Measurements from ENCODE around the gene ST3GAL6. TPM values are rescaled to one million over a fixed set of nuclear protein-coding genes. Genes with fewer than 3 reads are reported as not detected.

The ST3GAL6 gene
- total and polyA plus RNA-seq, 10 of the 15 experiments (the other 5 are each of a cell fraction or from before 2014, with no cell fraction given): 19.5 to 41.2 (median 37.4) TPM

DNA sequence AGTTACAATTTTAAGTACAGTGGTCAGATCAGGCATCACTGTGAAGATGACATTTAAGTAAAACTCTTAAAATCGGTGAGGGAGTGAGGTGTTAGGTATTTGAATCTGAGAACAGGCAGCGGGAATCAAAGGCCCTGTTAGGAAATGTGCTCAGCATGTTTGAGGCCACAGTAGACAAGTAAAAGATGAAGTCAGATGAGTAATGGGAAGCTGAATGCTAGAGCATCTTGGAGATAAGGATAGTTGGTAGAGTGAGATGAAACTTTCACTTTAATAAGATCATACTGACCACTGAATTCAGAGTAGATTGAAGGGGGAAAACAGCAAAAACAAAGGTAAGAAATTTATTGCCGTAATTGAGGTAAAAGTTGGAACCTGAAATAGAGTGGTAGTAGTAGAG is 76.7 kb downstream of the ST3GAL6 start:
- WGBS (ENCODE audit: insufficient coverage, insufficient replicate concordance, low lambda C conversion rate, missing lambda C conversion rate): 73% methylated on average over 3 of the region's 3 CpGs
- ChIA-PET SMC1A (ENCODE audit: uncharacterized antibody, unreplicated experiment) (no interaction called here), CTCF (no interaction called here), RAD21 (ENCODE audit: unreplicated experiment) (no interaction called here), POLR2A (no interaction called here)
- H3K79me2 ChIP-seq (ENCODE audit: control insufficient read depth, insufficient read depth, low read length): no peaks in the 10 kb centered on the region
- H3K27ac ChIP-seq (ENCODE audit: control insufficient read depth, insufficient read depth): no peak overlapping the region
- no peaks in the 10 kb centered on the region for H4K20me1 ChIP-seq (ENCODE audit: control insufficient read depth, insufficient read depth)
- no TSS peak for BruUV-seq (replicated peaks)
- ATAC-seq (no peak), DNase-seq (ENCODE audit: low read depth, low spot score) (no peak), FAIRE-seq (no peak)
- intact Hi-C loops (cut with micrococcal nuclease; ENCODE audit: unreplicated experiment): no loop called here
- H3K9me3 ChIP-seq (replicated peaks; ENCODE audit: control insufficient read depth, insufficient read depth, low read length): no peaks in the 10 kb centered on the region
- H3K36me3 ChIP-seq (ENCODE audit: control insufficient read depth in 2 of 2, insufficient read depth in 2 of 2, low read length in 1 of 2): no peaks in the 10 kb centered on the region
- H3K9ac ChIP-seq (ENCODE audit: control insufficient read depth, insufficient read depth, low read length): no peak overlapping the region
- H3K27me3 ChIP-seq (replicated peaks in 1 of 2; ENCODE audit: control insufficient read depth in 2 of 2, insufficient read depth in 2 of 2, low read length in 1 of 2): no peaks in the 10 kb centered on the region
- no peak overlapping the region for H3K4me3 ChIP-seq
- H2AFZ ChIP-seq (ENCODE audit: control insufficient read depth, low read depth, low read length): no peak overlapping the region
- in situ Hi-C loops (cut with MboI): no loop called here
- H3K4me2 ChIP-seq (ENCODE audit: control insufficient read depth, insufficient read depth): no peak overlapping the region
- no peaks in the 10 kb centered on the region for H3K4me1 ChIP-seq (ENCODE audit: control insufficient read depth, insufficient read depth, low read length)
- TF ChIP-seq, protein P1, sequence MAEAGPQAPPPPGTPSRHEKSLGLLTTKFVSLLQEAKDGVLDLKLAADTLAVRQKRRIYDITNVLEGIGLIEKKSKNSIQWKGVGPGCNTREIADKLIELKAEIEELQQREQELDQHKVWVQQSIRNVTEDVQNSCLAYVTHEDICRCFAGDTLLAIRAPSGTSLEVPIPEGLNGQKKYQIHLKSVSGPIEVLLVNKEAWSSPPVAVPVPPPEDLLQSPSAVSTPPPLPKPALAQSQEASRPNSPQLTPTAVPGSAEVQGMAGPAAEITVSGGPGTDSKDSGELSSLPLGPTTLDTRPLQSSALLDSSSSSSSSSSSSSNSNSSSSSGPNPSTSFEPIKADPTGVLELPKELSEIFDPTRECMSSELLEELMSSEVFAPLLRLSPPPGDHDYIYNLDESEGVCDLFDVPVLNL (IDR thresholded peaks at IDR 0.05; ENCODE audit: low read depth, low read length): no peak
- TF ChIP-seq, protein P2, sequence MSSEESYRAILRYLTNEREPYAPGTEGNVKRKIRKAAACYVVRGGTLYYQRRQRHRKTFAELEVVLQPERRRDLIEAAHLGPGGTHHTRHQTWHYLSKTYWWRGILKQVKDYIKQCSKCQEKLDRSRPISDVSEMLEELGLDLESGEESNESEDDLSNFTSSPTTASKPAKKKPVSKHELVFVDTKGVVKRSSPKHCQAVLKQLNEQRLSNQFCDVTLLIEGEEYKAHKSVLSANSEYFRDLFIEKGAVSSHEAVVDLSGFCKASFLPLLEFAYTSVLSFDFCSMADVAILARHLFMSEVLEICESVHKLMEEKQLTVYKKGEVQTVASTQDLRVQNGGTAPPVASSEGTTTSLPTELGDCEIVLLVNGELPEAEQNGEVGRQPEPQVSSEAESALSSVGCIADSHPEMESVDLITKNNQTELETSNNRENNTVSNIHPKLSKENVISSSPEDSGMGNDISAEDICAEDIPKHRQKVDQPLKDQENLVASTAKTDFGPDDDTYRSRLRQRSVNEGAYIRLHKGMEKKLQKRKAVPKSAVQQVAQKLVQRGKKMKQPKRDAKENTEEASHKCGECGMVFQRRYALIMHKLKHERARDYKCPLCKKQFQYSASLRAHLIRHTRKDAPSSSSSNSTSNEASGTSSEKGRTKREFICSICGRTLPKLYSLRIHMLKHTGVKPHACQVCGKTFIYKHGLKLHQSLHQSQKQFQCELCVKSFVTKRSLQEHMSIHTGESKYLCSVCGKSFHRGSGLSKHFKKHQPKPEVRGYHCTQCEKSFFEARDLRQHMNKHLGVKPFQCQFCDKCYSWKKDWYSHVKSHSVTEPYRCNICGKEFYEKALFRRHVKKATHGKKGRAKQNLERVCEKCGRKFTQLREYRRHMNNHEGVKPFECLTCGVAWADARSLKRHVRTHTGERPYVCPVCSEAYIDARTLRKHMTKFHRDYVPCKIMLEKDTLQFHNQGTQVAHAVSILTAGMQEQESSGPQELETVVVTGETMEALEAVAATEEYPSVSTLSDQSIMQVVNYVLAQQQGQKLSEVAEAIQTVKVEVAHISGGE (CRISPR knock-in tag; IDR thresholded peaks at IDR 0.05): no peak
- TF ChIP-seq, protein P3, sequence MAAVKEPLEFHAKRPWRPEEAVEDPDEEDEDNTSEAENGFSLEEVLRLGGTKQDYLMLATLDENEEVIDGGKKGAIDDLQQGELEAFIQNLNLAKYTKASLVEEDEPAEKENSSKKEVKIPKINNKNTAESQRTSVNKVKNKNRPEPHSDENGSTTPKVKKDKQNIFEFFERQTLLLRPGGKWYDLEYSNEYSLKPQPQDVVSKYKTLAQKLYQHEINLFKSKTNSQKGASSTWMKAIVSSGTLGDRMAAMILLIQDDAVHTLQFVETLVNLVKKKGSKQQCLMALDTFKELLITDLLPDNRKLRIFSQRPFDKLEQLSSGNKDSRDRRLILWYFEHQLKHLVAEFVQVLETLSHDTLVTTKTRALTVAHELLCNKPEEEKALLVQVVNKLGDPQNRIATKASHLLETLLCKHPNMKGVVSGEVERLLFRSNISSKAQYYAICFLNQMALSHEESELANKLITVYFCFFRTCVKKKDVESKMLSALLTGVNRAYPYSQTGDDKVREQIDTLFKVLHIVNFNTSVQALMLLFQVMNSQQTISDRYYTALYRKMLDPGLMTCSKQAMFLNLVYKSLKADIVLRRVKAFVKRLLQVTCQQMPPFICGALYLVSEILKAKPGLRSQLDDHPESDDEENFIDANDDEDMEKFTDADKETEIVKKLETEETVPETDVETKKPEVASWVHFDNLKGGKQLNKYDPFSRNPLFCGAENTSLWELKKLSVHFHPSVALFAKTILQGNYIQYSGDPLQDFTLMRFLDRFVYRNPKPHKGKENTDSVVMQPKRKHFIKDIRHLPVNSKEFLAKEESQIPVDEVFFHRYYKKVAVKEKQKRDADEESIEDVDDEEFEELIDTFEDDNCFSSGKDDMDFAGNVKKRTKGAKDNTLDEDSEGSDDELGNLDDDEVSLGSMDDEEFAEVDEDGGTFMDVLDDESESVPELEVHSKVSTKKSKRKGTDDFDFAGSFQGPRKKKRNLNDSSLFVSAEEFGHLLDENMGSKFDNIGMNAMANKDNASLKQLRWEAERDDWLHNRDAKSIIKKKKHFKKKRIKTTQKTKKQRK (IDR thresholded peaks at IDR 0.05; ENCODE audit: low read depth, low read length): no peak
- TF ChIP-seq SREBF1 (IDR thresholded peaks at IDR 0.05; ENCODE audit: low read length) (no peak), ESRRA (IDR thresholded peaks at IDR 0.05; ENCODE audit: low read length) (no peak), NFYA (IDR thresholded peaks at IDR 0.05; ENCODE audit: borderline replicate concordance, low read depth, low read length) (no peak), CBX3 (IDR thresholded peaks at IDR 0.05; ENCODE audit: borderline replicate concordance, low read depth) (no peak), YY1 (IDR thresholded peaks at IDR 0.05; ENCODE audit: low read depth, low read length) (no peak), BRCA1 (IDR thresholded peaks at IDR 0.05; ENCODE audit: low read depth, low read length) (no peak), EED (IDR thresholded peaks at IDR 0.05; ENCODE audit: low read depth) (no peak), RUNX3 (IDR thresholded peaks at IDR 0.05; ENCODE audit: low read length) (no peak)
- TF ChIP-seq, protein P4, sequence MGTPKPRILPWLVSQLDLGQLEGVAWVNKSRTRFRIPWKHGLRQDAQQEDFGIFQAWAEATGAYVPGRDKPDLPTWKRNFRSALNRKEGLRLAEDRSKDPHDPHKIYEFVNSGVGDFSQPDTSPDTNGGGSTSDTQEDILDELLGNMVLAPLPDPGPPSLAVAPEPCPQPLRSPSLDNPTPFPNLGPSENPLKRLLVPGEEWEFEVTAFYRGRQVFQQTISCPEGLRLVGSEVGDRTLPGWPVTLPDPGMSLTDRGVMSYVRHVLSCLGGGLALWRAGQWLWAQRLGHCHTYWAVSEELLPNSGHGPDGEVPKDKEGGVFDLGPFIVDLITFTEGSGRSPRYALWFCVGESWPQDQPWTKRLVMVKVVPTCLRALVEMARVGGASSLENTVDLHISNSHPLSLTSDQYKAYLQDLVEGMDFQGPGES (IDR thresholded peaks at IDR 0.05): no peak
- TF ChIP-seq, protein P5, sequence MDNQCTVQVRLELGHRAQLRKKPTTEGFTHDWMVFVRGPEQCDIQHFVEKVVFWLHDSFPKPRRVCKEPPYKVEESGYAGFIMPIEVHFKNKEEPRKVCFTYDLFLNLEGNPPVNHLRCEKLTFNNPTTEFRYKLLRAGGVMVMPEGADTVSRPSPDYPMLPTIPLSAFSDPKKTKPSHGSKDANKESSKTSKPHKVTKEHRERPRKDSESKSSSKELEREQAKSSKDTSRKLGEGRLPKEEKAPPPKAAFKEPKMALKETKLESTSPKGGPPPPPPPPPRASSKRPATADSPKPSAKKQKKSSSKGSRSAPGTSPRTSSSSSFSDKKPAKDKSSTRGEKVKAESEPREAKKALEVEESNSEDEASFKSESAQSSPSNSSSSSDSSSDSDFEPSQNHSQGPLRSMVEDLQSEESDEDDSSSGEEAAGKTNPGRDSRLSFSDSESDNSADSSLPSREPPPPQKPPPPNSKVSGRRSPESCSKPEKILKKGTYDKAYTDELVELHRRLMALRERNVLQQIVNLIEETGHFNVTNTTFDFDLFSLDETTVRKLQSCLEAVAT (IDR thresholded peaks at IDR 0.05): no peak
